HepG2 (cell line): ENCODE results near the gene HRCT1.

Source experiments
- ATF4 ChIP-seq, 2 experiments: fragments of 450-650 bp in 1 of 2; sonication (generic) in 1 of 2; formaldehyde crosslinking; IDR thresholded peaks; 2 replicates each; pipeline versions ENCODE4 v1.5.0 to v1.8.0; 2020 to 2022; ENCODE audit warnings: mild to moderate bottlenecking in 1 of 2, missing genetic modification reagents in 1 of 2
- CTCF ChIP-seq: sonication (generic); formaldehyde crosslinking; IDR thresholded peaks from 2 replicates; pipeline ENCODE4 v1.5.0; 2020; ENCODE audit warnings: mild to moderate bottlenecking, missing genetic modification reagents, moderate library complexity
- KLF6 ChIP-seq: IDR thresholded peaks from 2 replicates; pipeline ENCODE4 v1.8.0; 2016; ENCODE audit warnings: missing biosample characterization, missing genetic modification reagents
- POLR2AphosphoS5 ChIP-seq: IDR thresholded peaks from 2 replicates; pipeline ENCODE4 v1.6.1; 2012; ENCODE audit warnings: low read depth, low read length
- SIX1 ChIP-seq: sonication (generic); formaldehyde crosslinking; IDR thresholded peaks from 2 replicates; pipeline ENCODE4 v1.4.0; 2020; ENCODE audit warnings: missing genetic modification reagents, borderline replicate concordance
- ZBTB7A ChIP-seq: sonication (generic); formaldehyde crosslinking; IDR thresholded peaks from 2 replicates; pipeline ENCODE4 v1.8.0; 2022; ENCODE audit warnings: mild to moderate bottlenecking, missing genetic modification reagents
- ZNF430 ChIP-seq: sonication (generic); formaldehyde crosslinking; IDR thresholded peaks from 2 replicates; pipeline ENCODE4 v1.9.0; 2021; ENCODE audit warnings: mild to moderate bottlenecking, missing genetic modification reagents
- ZNF441 ChIP-seq: sonication (generic); formaldehyde crosslinking; IDR thresholded peaks from 2 replicates; pipeline ENCODE4 v1.7.0; 2021; ENCODE audit warnings: missing genetic modification reagents, borderline replicate concordance
- ZNF766 ChIP-seq: sonication (generic); formaldehyde crosslinking; IDR thresholded peaks from 2 replicates; pipeline ENCODE4 v1.5.0; 2020; ENCODE audit warnings: missing genetic modification reagents, borderline replicate concordance
- TF ChIP-seq, protein P1 (sequence below): sonication (generic); formaldehyde crosslinking; IDR thresholded peaks from 2 replicates; pipeline ENCODE4 v1.4.0; 2020; ENCODE audit warnings: missing genetic modification reagents

DNA sequence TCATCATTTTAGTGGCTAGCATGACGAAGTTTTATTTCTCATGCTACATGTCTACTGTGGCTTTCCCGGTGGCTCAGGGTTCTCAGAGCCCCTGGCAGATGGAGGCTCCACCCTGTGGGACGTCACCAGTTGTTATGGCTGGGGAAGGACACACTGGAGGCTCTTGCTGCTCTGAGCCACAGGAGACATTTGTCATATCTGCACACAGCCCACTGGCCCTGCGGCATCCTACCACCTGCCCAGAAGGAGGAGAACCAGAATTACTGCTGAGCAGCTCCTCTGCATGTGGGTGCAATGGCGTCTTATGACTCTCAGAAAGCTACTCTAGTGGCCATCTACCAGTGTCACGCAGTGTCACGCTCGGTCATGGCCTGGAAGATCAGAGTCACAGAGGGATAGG, 42.4 kb upstream of the HRCT1 start:
- TF ChIP-seq KLF6 (no peak), ZNF441 (no peak), ZNF430 (no peak), CTCF (CRISPR knock-in tag) (no peak), ZNF766 (CRISPR knock-in tag) (no peak), SIX1 (CRISPR knock-in tag) (no peak), ATF4 (CRISPR knock-in tag; IDR thresholded peaks at IDR 0.05) (no peak), POLR2AphosphoS5 (no peak), ZBTB7A (CRISPR knock-in tag) (no peak)
- TF ChIP-seq, protein P1, sequence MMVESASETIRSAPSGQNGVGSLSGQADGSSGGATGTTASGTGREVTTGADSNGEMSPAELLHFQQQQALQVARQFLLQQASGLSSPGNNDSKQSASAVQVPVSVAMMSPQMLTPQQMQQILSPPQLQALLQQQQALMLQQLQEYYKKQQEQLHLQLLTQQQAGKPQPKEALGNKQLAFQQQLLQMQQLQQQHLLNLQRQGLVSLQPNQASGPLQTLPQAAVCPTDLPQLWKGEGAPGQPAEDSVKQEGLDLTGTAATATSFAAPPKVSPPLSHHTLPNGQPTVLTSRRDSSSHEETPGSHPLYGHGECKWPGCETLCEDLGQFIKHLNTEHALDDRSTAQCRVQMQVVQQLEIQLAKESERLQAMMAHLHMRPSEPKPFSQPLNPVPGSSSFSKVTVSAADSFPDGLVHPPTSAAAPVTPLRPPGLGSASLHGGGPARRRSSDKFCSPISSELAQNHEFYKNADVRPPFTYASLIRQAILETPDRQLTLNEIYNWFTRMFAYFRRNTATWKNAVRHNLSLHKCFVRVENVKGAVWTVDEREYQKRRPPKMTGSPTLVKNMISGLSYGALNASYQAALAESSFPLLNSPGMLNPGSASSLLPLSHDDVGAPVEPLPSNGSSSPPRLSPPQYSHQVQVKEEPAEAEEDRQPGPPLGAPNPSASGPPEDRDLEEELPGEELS (CRISPR knock-in tag): no peak
